GM21528 (cell line): ENCODE measurements around the gene OST4.

ENCODE experiments used
- ATAC-seq: cut with Tn5 transposase; IDR thresholded peaks from one replicate; pipeline ENCODE4 v1.9.1; 2021; ENCODE audit warnings: mild to moderate bottlenecking, moderate library complexity; ENCODE audit not compliant: unreplicated experiment, low FRiP score

Gene OST4

DNA sequence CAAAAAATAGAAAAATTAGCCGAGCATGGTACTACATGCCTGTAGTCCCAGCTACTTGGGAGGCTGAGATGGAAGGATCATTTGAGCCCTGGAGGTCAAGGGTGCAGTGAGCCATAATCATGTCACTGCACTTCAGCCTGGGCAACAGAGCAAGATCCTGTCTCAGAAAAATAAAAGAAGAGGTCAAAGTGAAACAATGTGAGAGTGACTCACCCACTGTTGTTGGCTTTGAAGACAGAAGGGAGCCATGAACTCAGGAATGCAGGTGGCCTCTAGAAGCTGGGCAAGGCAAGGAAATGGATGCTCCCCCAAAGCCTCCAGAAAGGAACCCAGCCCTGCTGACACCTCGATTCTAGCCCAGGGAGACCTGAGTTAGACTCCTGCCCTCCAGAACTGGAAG lies 42.4 kb downstream of the OST4 start:
- no peak for ATAC-seq

DNA sequence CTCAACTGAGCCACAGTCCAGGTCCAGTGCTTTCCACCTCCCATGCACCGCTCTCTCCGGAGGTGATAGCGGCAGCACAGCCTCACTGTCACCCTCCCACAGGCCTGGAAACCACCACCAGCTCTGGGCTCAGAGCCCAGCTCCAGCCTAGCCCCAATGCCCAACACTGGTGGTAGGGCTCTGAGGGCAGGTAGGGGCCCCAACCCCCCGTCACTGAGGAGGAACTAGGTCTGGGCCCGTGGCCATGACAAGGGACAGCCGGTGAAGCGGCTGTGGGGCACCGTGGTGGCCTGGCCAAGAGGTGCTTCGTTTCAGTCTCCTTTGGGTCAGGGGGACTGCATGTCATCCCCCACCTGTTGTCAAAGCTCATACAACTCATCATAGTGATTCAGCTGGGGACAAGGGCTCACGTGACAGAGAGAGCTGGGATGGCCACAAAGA lies 44.2 kb downstream of the OST4 start:
- ATAC-seq = no peak

DNA sequence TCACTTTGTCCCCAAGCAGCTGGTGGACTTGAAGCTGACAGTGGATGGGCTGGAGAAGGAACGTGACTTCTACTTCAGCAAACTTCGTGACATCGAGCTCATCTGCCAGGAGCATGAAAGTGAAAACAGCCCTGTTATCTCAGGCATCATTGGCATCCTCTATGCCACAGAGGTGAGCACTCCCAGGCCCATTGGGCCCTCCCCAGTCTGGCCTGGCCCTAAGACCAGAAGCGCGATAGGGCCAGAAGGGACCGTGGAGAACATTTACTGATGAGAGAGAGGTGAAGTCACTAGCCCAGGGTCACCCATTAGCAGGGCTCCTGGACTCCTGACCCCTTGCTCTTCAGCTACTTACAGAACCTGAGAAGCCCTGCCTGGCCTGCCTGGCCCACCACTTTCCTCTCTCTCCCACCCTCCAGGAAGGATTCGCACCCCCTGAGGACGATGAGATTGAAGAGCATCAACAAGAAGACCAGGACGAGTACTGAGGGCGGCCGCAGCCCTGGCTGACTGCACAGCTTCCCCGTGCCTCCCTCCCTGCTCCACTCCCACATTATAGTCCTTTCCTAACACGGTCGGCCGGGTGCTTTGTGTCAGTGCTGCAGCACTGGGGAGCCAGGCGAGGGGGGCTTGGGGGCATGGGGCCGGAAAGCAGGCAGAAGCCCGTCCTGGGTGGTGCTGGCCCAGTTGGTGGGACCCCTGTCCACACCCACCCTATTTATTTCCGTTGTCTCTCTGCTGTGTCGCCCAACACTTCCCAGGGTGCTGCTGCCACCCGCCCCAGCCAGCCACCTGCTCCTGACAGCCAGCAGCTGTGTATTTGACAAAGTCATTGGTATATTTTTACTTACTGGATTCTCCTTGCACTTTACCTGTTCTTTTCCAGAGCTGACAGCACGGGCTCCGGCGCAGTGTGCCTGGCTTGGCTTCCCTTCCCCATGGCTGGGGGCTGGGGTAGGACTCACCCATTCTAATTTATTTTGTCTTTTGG lies 45.3 kb downstream of the OST4 start:
- ATAC-seq = no peak

DNA sequence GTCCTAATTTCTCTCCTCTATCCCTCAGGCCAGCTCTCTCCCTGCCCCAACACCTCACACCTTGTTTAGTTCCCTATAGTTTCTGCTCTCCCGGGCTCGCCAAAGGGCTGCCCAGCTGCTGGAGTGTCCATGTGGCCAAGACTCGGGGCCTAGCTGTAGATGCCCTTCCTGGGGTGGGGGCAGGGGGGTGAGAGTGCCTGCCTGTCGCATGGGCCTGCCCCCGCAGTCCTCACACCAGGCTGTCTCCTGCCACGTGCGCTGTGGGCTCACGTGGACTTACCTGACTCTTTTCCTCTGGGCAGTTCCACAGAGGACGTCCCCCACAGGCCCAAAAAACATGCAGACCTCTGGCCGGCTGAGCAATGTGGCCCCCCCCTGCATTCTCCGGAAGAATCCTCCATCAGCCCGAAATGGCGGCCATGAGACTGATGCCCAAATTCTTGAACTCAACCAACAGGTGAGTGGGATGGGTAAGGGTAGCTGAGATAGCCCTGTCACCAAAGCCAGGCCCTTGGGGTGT lies 46.1 kb downstream of the OST4 start:
- ATAC-seq = no peak

DNA sequence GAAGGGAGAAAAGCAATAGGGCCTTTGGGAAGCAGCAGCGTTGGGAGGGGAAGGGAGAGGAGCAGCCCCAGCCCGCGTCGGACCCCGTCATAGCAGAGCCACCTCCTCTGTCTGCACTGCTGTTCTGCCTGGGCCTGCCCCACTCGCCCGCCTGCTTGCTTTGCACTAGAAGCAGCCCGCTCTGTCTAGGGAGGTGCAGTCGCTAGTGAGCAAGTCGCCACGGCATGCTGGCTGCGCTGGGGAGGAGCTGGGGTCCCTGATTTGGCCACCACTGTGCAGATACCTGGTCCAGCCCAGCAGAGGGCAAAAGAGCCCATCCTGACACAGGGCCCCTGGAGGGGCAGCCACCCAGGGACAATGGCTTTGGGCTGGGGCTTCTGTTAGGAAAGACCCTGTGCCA lies 46.6 kb downstream of the OST4 start:
- no peak for ATAC-seq

DNA sequence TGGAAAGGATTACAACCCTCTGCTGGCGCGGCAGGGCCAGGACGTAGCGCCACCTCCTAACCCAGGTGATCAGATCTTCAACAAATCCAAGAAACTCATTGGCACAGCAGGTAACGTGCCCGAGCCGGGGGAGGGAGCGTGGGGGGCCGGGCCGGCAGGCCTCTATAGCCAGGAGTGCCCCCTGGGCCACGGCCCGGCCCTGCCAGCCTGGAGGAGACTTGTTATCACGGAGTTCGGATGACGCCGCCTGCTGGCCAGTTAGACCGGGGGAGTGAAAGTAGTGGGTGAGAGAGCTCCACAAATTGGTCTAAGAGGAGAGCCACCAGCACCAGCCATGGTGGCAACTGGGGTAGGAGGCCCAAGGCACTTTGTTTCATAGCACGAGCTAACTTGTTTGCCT lies 47.3 kb downstream of the OST4 start:
- no peak for ATAC-seq

DNA sequence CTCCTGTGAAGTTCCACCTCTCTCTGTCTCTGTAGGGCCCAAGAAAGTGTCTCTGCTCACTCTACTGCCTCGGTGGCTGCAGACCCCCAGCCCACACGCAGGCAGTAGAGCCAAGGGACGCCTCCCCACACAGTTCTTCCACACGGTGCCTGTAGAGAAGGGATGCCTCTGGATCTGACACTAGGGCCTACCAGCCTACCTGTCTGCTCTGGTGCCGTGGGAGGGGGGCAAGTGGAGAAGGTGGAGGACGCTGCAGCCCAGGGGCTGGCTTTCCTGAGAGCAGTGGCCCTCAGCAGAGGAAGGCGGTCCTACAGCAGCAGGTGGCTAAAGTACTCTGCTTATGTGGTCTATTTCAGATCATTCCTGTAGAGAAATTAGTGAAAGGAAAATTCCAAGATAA lies 47.7 kb downstream of the OST4 start:
- ATAC-seq = no peak

DNA sequence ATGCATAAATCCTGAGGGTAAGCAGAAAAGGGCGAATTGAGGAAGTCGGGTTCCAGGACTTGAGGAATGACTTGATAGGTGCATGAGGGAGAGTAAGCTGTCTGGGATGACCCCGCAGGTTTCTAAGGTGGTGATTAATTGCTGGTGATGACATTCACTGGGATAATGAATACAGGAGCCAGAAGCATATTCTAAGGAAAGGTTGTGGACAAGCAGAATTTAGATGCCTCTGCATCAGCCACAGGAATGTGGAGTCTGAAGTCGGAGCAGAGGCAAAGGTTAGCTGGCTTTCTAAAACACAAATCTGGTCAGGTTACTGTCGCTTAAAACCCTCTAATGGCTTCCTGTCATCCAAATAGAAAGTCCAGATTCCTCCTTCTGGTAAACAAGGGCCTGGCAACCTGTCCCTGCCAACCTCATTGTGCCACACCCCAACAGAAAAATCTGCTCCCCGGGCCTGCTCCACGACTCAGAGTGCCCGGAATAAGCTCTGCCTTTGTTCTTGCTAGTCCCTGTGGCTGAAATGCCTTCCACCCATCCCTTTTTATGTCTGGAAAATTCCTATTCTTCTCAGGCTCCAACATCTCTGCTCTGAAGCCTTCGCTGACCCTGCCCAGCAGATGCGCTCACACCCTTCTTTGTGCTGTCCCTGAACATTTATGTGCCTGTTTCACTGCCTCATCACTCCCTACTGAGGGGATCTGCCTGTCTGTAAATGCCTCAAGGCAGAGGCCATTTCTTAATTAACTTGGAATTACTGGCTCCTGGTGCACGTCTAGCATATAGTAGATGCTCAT lies 50.0 kb downstream of the OST4 start:
- ATAC-seq = no peak
